Measurements from ENCODE around the gene THEMIS.

THEMIS gene

GRCh38 chr6:127855542-127856159 is 45.2 kb downstream of the THEMIS start:
- peak; percentile 50 for TF ChIP-seq CTCF (IDR thresholded peaks at IDR 0.05; ENCODE audit: control insufficient read depth, extremely low read depth, insufficient read depth)
- no peak for DNase-seq (ENCODE audit: low read depth)
- no peak overlapping the region for H3K4me3 ChIP-seq (ENCODE audit: low read depth, low read length)

- no peak for DNase-seq (ENCODE audit: low read depth)
- H3K4me3 ChIP-seq (ENCODE audit: low read depth, low read length), result no peak overlapping the region
- TF ChIP-seq CTCF (IDR thresholded peaks at IDR 0.05; ENCODE audit: control insufficient read depth, extremely low read depth, insufficient read depth), result peak; percentile 22; the same call in 1 of the 2 replicates
Observed at GRCh38 chr6:127854009-127854408, 46.8 kb downstream of the THEMIS start.

GRCh38 chr6:127851197-127851596 is 49.7 kb downstream of the THEMIS start:
- no peak for DNase-seq (ENCODE audit: low read depth)
- no peak overlapping the region for H3K4me3 ChIP-seq (ENCODE audit: low read depth, low read length)
- TF ChIP-seq CTCF (IDR thresholded peaks at IDR 0.05; ENCODE audit: control insufficient read depth, extremely low read depth, insufficient read depth), result no peak

GRCh38 chr6:127845242-127845641 is 55.6 kb downstream of the THEMIS start:
- H3K4me3 ChIP-seq (ENCODE audit: low read depth, low read length), result no peak overlapping the region
- no peak for DNase-seq (ENCODE audit: low read depth)
- no peak for TF ChIP-seq CTCF (IDR thresholded peaks at IDR 0.05; ENCODE audit: control insufficient read depth, extremely low read depth, insufficient read depth)

- DNase-seq (ENCODE audit: low read depth), result no peak
- no peak for TF ChIP-seq CTCF (IDR thresholded peaks at IDR 0.05; ENCODE audit: control insufficient read depth, extremely low read depth, insufficient read depth)
Observed at GRCh38 chr6:127844529-127844928, 56.3 kb downstream of the THEMIS start.

GRCh38 chr6:127843582-127843981 is 57.3 kb downstream of the THEMIS start:
- no peak for TF ChIP-seq CTCF (IDR thresholded peaks at IDR 0.05; ENCODE audit: control insufficient read depth, extremely low read depth, insufficient read depth)
- no peak overlapping the region for H3K4me3 ChIP-seq (ENCODE audit: low read depth, low read length)
- DNase-seq (ENCODE audit: low read depth), result no peak

More at GRCh38 chr6:127844529-127844928, 56.3 kb downstream of the THEMIS start:
- H3K4me3 ChIP-seq (ENCODE audit: low read depth, low read length), result no peak overlapping the region

GRCh38 chr6:127842562-127842961 is 58.3 kb downstream of the THEMIS start:
- H3K4me3 ChIP-seq (ENCODE audit: low read depth, low read length), result no peak overlapping the region
- DNase-seq (ENCODE audit: low read depth), result no peak
- TF ChIP-seq CTCF (IDR thresholded peaks at IDR 0.05; ENCODE audit: control insufficient read depth, extremely low read depth, insufficient read depth), result no peak

Measured in LNCaP clone FGC (cell line).